Gastroesophageal sphincter (tissue), 3 donors: ENCODE data around the gene NDOR1.

Experiments
- CTCF ChIP-seq, 4 experiments: fragments of 200-600 bp in 2 of 4; fragments of 450-650 bp in 2 of 4; sonication (generic) in 1 of 4; IDR thresholded peaks; one replicate each; pipeline ENCODE4 v1.5.1; 2017 to 2019; ENCODE audit warnings: antibody characterized with exemption in 4 of 4, mild to moderate bottlenecking in 2 of 4, moderate library complexity in 2 of 4
- EP300 ChIP-seq: sonication (generic); formaldehyde crosslinking; IDR thresholded peaks from one replicate; pipeline ENCODE4 v1.6.1; 2017; ENCODE audit warnings: antibody characterized with exemption, mild to moderate bottlenecking
- POLR2AphosphoS5 ChIP-seq: sonication (generic); formaldehyde crosslinking; IDR thresholded peaks from one replicate; pipeline ENCODE4 v1.6.1; 2017; ENCODE audit warnings: antibody characterized with exemption

DNA sequence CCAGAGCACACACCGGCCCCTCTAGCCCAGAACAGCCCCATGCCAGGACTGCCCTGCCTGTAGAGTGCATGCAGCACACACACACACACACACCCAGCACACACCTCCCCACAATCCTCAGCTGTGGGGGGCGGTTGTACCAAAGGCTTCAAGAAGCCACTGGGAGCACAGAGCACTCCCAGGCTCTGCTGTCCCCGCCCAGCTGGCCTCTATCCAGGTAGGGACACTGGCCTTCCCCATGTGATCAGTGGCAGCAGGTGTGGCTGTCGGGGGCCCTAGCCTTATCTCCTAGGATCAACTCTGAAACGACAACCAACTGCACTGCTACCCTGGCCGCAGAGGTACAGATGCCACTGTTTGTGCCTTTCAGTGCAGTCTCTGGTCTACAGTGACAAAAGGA is 19.1 kb upstream of the NDOR1 start:
- TF ChIP-seq EP300 = no peak
- no peak for TF ChIP-seq CTCF (IDR thresholded peaks at IDR 0.05)
- no peak for TF ChIP-seq POLR2AphosphoS5
